Cerebellar nuclear complex (tissue), 1 donor: Measurements from ENCODE around the gene MED29.

Experiments used
- DNase-seq, 2 experiments: peaks; one replicate each; lab custom pipeline; 2025; lab: John Stamatoyannopoulos, UW

The MED29 gene

GRCh38 chr19:39398297-39398864 lies 7.2 kb downstream of the MED29 start:
- DNase-seq: no peak

GRCh38 chr19:39399668-39400050 lies 8.5 kb downstream of the MED29 start:
- DNase-seq: no peak

GRCh38 chr19:39400061-39400460 lies 8.9 kb downstream of the MED29 start:
- no peak for DNase-seq

- DNase-seq: no peak
Measured at GRCh38 chr19:39401070-39401548, 9.9 kb downstream of the MED29 start.

GRCh38 chr19:39401549-39402345 lies 10.6 kb downstream of the MED29 start:
- no peak for DNase-seq

- peak in 1 of 2 experiments; percentile 61 for DNase-seq
Measured at GRCh38 chr19:39402346-39403300, 11.4 kb downstream of the MED29 start.

GRCh38 chr19:39403331-39404312 lies 12.4 kb downstream of the MED29 start:
- no peak for DNase-seq

- DNase-seq: no peak
Measured at GRCh38 chr19:39405261-39405957, 14.2 kb downstream of the MED29 start.

GRCh38 chr19:39405958-39406655 lies 14.9 kb downstream of the MED29 start:
- peak in 1 of 2 experiments; percentile 5 for DNase-seq

- DNase-seq: no peak
Measured at GRCh38 chr19:39406656-39407409, 15.7 kb downstream of the MED29 start, which contains the start of gene ZFP36. TSS of gene ZFP36 (plus strand) at chr19:39406847. CDS start at chr19:39406905, 58 bp downstream.

GRCh38 chr19:39407410-39407659 lies 16.2 kb downstream of the MED29 start:
- DNase-seq: no peak

GRCh38 chr19:39407660-39408391 lies 16.6 kb downstream of the MED29 start:
- no peak for DNase-seq

- DNase-seq: no peak
Measured at GRCh38 chr19:39408392-39409207, 17.4 kb downstream of the MED29 start.

GRCh38 chr19:39409208-39410016 lies 18.2 kb downstream of the MED29 start:
- DNase-seq: peak; percentile 18 to 36

- DNase-seq: no peak
Measured at GRCh38 chr19:39410017-39410830, 19.0 kb downstream of the MED29 start.

GRCh38 chr19:39410831-39411080 lies 19.6 kb downstream of the MED29 start:
- no peak for DNase-seq
